SK-N-SH treated with all-trans-retinoic acid at 6 μM for 48 hours (cell line): ENCODE data around the gene SYT8.

ENCODE experiments used
- ARNTL ChIP-seq: fragments of 450-650 bp; formaldehyde crosslinking; IDR thresholded peaks from 2 replicates; pipeline ENCODE4 v1.5.0; 2020; ENCODE audit warnings: low read depth, mild to moderate bottlenecking, moderate library complexity, borderline replicate concordance
- GLIS3 ChIP-seq: fragments of 250-450 bp; sonication (Bioruptor Pico); IDR thresholded peaks from 2 replicates; pipeline ENCODE4 v1.5.0; 2020; ENCODE audit warnings: mild to moderate bottlenecking, moderate library complexity
- ISL1 ChIP-seq: fragments of 250-450 bp; sonication (Bioruptor Pico); IDR thresholded peaks from 2 replicates; pipeline ENCODE4 v2.1.2; 2022; ENCODE audit warnings: mild to moderate bottlenecking, moderate library complexity
- OSR1 ChIP-seq: fragments of 250-450 bp; sonication (Bioruptor Pico); IDR thresholded peaks from 2 replicates; pipeline ENCODE4 v1.8.0; 2022; ENCODE audit warnings: moderate library complexity, mild to moderate bottlenecking, inconsistent platforms
- SNAI2 ChIP-seq: fragments of 250-450 bp; sonication (Bioruptor Pico); IDR thresholded peaks from 2 replicates; pipeline ENCODE4 v1.5.0; 2020; ENCODE audit warnings: mild to moderate bottlenecking, moderate library complexity
- TCF4 ChIP-seq: fragments of 250-450 bp; sonication (Bioruptor Pico); IDR thresholded peaks from 2 replicates; pipeline ENCODE4 v1.8.0; 2021; ENCODE audit warnings: mild to moderate bottlenecking, moderate library complexity, borderline replicate concordance
- ZFP3 ChIP-seq: fragments of 250-450 bp; sonication (Bioruptor Pico); IDR thresholded peaks from 2 replicates; pipeline ENCODE4 v1.5.0; 2020; ENCODE audit warnings: mild to moderate bottlenecking, moderate library complexity
- ZFP30 ChIP-seq: fragments of 450-650 bp; formaldehyde crosslinking; IDR thresholded peaks from 2 replicates; pipeline ENCODE4 v1.5.0; 2022; ENCODE audit warnings: mild to moderate bottlenecking, moderate library complexity
- ZNF8 ChIP-seq: fragments of 450-650 bp; formaldehyde crosslinking; IDR thresholded peaks from 2 replicates; pipeline ENCODE4 v1.5.0; 2020; ENCODE audit warnings: mild to moderate bottlenecking, moderate library complexity
- TF ChIP-seq, protein P1 (sequence below): fragments of 250-450 bp; sonication (Bioruptor Pico); IDR thresholded peaks from 2 replicates; pipeline ENCODE4 v1.5.1; 2020; ENCODE audit warnings: low read depth, mild to moderate bottlenecking, moderate library complexity
- TF ChIP-seq, protein P2 (sequence below): fragments of 250-450 bp; sonication (Bioruptor Pico); IDR thresholded peaks from 2 replicates; pipeline ENCODE4 v1.8.0; 2020; ENCODE audit warnings: mild to moderate bottlenecking, moderate library complexity, borderline replicate concordance

DNA sequence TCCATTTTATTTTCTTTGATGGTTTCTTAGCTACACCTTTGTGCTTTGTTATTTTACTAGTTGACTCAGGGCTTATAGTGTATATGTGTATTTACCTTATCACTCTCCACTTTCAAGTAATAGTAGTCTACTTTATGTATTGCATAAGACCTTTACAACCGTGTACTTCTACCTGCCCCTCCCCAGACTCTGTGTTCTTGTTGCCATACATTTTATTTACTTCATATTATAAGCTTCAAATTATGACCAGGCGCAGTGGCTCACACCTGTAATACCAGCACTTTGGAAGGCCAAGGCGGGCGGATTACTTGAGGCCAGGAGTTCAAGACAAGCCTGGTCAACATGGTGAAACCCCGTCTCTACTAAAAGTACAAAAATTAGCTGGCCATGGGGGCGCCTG lies 42.9 kb upstream of the SYT8 start:
- TF ChIP-seq SNAI2 (CRISPR knock-in tag): no peak
- TF ChIP-seq OSR1 (CRISPR knock-in tag): no peak
- TF ChIP-seq, protein P1, sequence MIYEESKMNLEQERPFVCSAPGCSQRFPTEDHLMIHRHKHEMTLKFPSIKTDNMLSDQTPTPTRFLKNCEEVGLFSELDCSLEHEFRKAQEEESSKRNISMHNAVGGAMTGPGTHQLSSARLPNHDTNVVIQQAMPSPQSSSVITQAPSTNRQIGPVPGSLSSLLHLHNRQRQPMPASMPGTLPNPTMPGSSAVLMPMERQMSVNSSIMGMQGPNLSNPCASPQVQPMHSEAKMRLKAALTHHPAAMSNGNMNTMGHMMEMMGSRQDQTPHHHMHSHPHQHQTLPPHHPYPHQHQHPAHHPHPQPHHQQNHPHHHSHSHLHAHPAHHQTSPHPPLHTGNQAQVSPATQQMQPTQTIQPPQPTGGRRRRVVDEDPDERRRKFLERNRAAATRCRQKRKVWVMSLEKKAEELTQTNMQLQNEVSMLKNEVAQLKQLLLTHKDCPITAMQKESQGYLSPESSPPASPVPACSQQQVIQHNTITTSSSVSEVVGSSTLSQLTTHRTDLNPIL (CRISPR knock-in tag): no peak
- no peak for TF ChIP-seq ARNTL (CRISPR knock-in tag)
- TF ChIP-seq GLIS3 (CRISPR knock-in tag): no peak
- no peak for TF ChIP-seq ZFP3 (CRISPR knock-in tag)
- no peak for TF ChIP-seq ZFP30 (CRISPR knock-in tag)
- TF ChIP-seq ZNF8 (CRISPR knock-in tag): no peak
- TF ChIP-seq TCF4 (CRISPR knock-in tag): no peak
- TF ChIP-seq ISL1 (CRISPR knock-in tag): no peak
- TF ChIP-seq, protein P2, sequence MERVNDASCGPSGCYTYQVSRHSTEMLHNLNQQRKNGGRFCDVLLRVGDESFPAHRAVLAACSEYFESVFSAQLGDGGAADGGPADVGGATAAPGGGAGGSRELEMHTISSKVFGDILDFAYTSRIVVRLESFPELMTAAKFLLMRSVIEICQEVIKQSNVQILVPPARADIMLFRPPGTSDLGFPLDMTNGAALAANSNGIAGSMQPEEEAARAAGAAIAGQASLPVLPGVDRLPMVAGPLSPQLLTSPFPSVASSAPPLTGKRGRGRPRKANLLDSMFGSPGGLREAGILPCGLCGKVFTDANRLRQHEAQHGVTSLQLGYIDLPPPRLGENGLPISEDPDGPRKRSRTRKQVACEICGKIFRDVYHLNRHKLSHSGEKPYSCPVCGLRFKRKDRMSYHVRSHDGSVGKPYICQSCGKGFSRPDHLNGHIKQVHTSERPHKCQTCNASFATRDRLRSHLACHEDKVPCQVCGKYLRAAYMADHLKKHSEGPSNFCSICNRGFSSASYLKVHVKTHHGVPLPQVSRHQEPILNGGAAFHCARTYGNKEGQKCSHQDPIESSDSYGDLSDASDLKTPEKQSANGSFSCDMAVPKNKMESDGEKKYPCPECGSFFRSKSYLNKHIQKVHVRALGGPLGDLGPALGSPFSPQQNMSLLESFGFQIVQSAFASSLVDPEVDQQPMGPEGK (CRISPR knock-in tag): no peak
